ENCODE results near the gene DGKQ.
A peak's percentile ranks its signal among the peaks of the same experiment; 100 is the strongest.
"Not testable (repeated sequence)": the region's sequence is repeated elsewhere in the genome, so short reads cannot be mapped to it uniquely, and the experiment has no call there.

DGKQ gene

GRCh38 chr4:999240-999863, 26.0 kb upstream of the DGKQ start:
- not testable (repeated sequence) for H2AK5ac ChIP-seq (ENCODE audit: low read length, severe bottlenecking); H3K4me3 ChIP-seq (ENCODE audit: insufficient read depth in 1 of 2, low read depth in 1 of 2, low read length in 2 of 2); H2BK120ac ChIP-seq (ENCODE audit: low read depth, low read length); H3K14ac ChIP-seq (ENCODE audit: low read length in 2 of 2); H3K23ac ChIP-seq (ENCODE audit: low read length in 2 of 2); H3K27ac ChIP-seq (ENCODE audit: low read length, poor library complexity, severe bottlenecking); H4K8ac ChIP-seq (ENCODE audit: low read length); DNase-seq; H2AFZ ChIP-seq (ENCODE audit: low read depth, low read length); H3K4ac ChIP-seq (ENCODE audit: low read depth in 1 of 2, low read length in 2 of 2); H3K4me2 ChIP-seq (ENCODE audit: low read length, poor library complexity, severe bottlenecking); H3K18ac ChIP-seq (ENCODE audit: low read depth in 1 of 2, low read length in 2 of 2); H3K36me3 ChIP-seq (ENCODE audit: control insufficient read depth in 1 of 2, insufficient read depth in 2 of 2, low read depth in 1 of 2, low read length in 2 of 2); H3K79me1 ChIP-seq (replicated peaks; ENCODE audit: low read length, poor library complexity, severe bottlenecking); H3K9me3 ChIP-seq (ENCODE audit: control insufficient read depth, low read length); H2BK15ac ChIP-seq (ENCODE audit: low read depth, poor library complexity, severe bottlenecking); H2BK5ac ChIP-seq (ENCODE audit: low read depth, low read length, poor library complexity, severe bottlenecking); H3K9ac ChIP-seq (ENCODE audit: low read length); H2BK12ac ChIP-seq (ENCODE audit: low read length in 2 of 2); H4K91ac ChIP-seq (ENCODE audit: low read length)
- H3K27me3 ChIP-seq (ENCODE audit: control insufficient read depth in 1 of 2, insufficient read depth in 1 of 2, low read length in 2 of 2), result peaks cover 63 to 67% of the 10 kb centered on the region in 2 experiments
- peaks cover 26% of the 10 kb centered on the region for H3K4me1 ChIP-seq (ENCODE audit: control insufficient read depth, insufficient read depth, low read depth, low read length)
- WGBS, result 76% methylated on average over 16 of the region's 21 CpGs

GRCh38 chr4:998096-998691, 24.8 kb upstream of the DGKQ start:
- Histone ChIP-seq H2BK12ac (ENCODE audit: low read length in 2 of 2) (no peak overlapping the region), H4K8ac (ENCODE audit: low read length) (no peak overlapping the region), H2BK15ac (ENCODE audit: low read depth, poor library complexity, severe bottlenecking) (no peak overlapping the region), H2AFZ (ENCODE audit: low read depth, low read length) (no peak overlapping the region), H3K14ac (ENCODE audit: low read length in 2 of 2) (no peak overlapping the region), H3K9ac (ENCODE audit: low read length) (no peak overlapping the region), H2AK5ac (ENCODE audit: low read length, severe bottlenecking) (no peak overlapping the region), H3K4me2 (ENCODE audit: low read length, poor library complexity, severe bottlenecking) (no peak overlapping the region), H2BK5ac (ENCODE audit: low read depth, low read length, poor library complexity, severe bottlenecking) (no peak overlapping the region), H3K4me1 (ENCODE audit: control insufficient read depth, insufficient read depth, low read depth, low read length) (peaks cover 30% of the 10 kb centered on the region), H3K23ac (ENCODE audit: low read length in 2 of 2) (no peak overlapping the region), H4K91ac (ENCODE audit: low read length) (no peak overlapping the region), H3K27me3 (ENCODE audit: control insufficient read depth in 1 of 2, insufficient read depth in 1 of 2, low read length in 2 of 2) (peaks cover 53 to 55% of the 10 kb centered on the region in 2 experiments), H3K36me3 (ENCODE audit: control insufficient read depth in 1 of 2, insufficient read depth in 2 of 2, low read depth in 1 of 2, low read length in 2 of 2) (peaks cover 0 to 4% of the 10 kb centered on the region in 2 experiments), H3K27ac (ENCODE audit: low read length, poor library complexity, severe bottlenecking) (no peak overlapping the region), H3K4me3 (ENCODE audit: insufficient read depth in 1 of 2, low read depth in 1 of 2, low read length in 2 of 2) (peak overlapping the region in 1 of 2 experiments; percentile 53), H3K4ac (ENCODE audit: low read depth in 1 of 2, low read length in 2 of 2) (no peak overlapping the region), H3K9me3 (ENCODE audit: control insufficient read depth, low read length) (no peaks in the 10 kb centered on the region), H2BK120ac (ENCODE audit: low read depth, low read length) (no peak overlapping the region), H3K18ac (ENCODE audit: low read depth in 1 of 2, low read length in 2 of 2) (no peak overlapping the region), H3K79me1 (replicated peaks; ENCODE audit: low read length, poor library complexity, severe bottlenecking) (no peaks in the 10 kb centered on the region)
- 86% methylated on average over 12 of the region's 12 CpGs for WGBS
- DNase-seq, result no peak

GRCh38 chr4:997375-998071, 24.2 kb upstream of the DGKQ start:
- no peak overlapping the region for H3K27ac ChIP-seq (ENCODE audit: low read length, poor library complexity, severe bottlenecking)
- H4K8ac ChIP-seq (ENCODE audit: low read length), result peak overlapping the region; percentile 64
- H3K79me1 ChIP-seq (replicated peaks; ENCODE audit: low read length, poor library complexity, severe bottlenecking), result peaks cover 2% of the 10 kb centered on the region
- 9% methylated on average over 52 of the region's 68 CpGs for WGBS
- no peak overlapping the region for H2AFZ ChIP-seq (ENCODE audit: low read depth, low read length)
- H3K4me2 ChIP-seq (ENCODE audit: low read length, poor library complexity, severe bottlenecking), result peak overlapping the region; percentile 75
- no peak overlapping the region for H2BK5ac ChIP-seq (ENCODE audit: low read depth, low read length, poor library complexity, severe bottlenecking)
- no peak overlapping the region for H2BK120ac ChIP-seq (ENCODE audit: low read depth, low read length)
- H2BK15ac ChIP-seq (ENCODE audit: low read depth, poor library complexity, severe bottlenecking), result no peak overlapping the region
- peaks cover 0 to 4% of the 10 kb centered on the region in 2 experiments for H3K36me3 ChIP-seq (ENCODE audit: control insufficient read depth in 1 of 2, insufficient read depth in 2 of 2, low read depth in 1 of 2, low read length in 2 of 2)
- H3K4me1 ChIP-seq (ENCODE audit: control insufficient read depth, insufficient read depth, low read depth, low read length), result peaks cover 32% of the 10 kb centered on the region
- peak; percentile 16 for DNase-seq
- peak overlapping the region in 1 of 2 experiments; percentile 36 for H3K14ac ChIP-seq (ENCODE audit: low read length in 2 of 2)
- peak overlapping the region in 1 of 2 experiments; percentile 3 for H3K18ac ChIP-seq (ENCODE audit: low read depth in 1 of 2, low read length in 2 of 2)
- no peak overlapping the region for H2AK5ac ChIP-seq (ENCODE audit: low read length, severe bottlenecking)
- H3K27me3 ChIP-seq (ENCODE audit: control insufficient read depth in 1 of 2, insufficient read depth in 1 of 2, low read length in 2 of 2), result peaks cover 52 to 55% of the 10 kb centered on the region in 2 experiments
- H4K91ac ChIP-seq (ENCODE audit: low read length), result no peak overlapping the region
- peak overlapping the region; percentile 39 to 53 for H3K4me3 ChIP-seq (ENCODE audit: insufficient read depth in 1 of 2, low read depth in 1 of 2, low read length in 2 of 2)
- peak overlapping the region; percentile 36 for H3K9ac ChIP-seq (ENCODE audit: low read length)
- H3K23ac ChIP-seq (ENCODE audit: low read length in 2 of 2), result no peak overlapping the region
- H3K4ac ChIP-seq (ENCODE audit: low read depth in 1 of 2, low read length in 2 of 2), result no peak overlapping the region
- no peaks in the 10 kb centered on the region for H3K9me3 ChIP-seq (ENCODE audit: control insufficient read depth, low read length)
- peak overlapping the region in 1 of 2 experiments; percentile 54 for H2BK12ac ChIP-seq (ENCODE audit: low read length in 2 of 2)

GRCh38 chr4:996997-997374, 23.6 kb upstream of the DGKQ start:
- Histone ChIP-seq H4K91ac (ENCODE audit: low read length) (no peak overlapping the region), H2BK5ac (ENCODE audit: low read depth, low read length, poor library complexity, severe bottlenecking) (no peak overlapping the region), H3K4me2 (ENCODE audit: low read length, poor library complexity, severe bottlenecking) (no peak overlapping the region), H2AFZ (ENCODE audit: low read depth, low read length) (no peak overlapping the region), H3K4ac (ENCODE audit: low read depth in 1 of 2, low read length in 2 of 2) (no peak overlapping the region), H4K8ac (ENCODE audit: low read length) (no peak overlapping the region), H3K18ac (ENCODE audit: low read depth in 1 of 2, low read length in 2 of 2) (no peak overlapping the region), H3K79me1 (replicated peaks; ENCODE audit: low read length, poor library complexity, severe bottlenecking) (peaks cover 2% of the 10 kb centered on the region), H3K36me3 (ENCODE audit: control insufficient read depth in 1 of 2, insufficient read depth in 2 of 2, low read depth in 1 of 2, low read length in 2 of 2) (peaks cover 0 to 3% of the 10 kb centered on the region in 2 experiments), H3K27me3 (ENCODE audit: control insufficient read depth in 1 of 2, insufficient read depth in 1 of 2, low read length in 2 of 2) (peaks cover 48 to 52% of the 10 kb centered on the region in 2 experiments), H2BK12ac (ENCODE audit: low read length in 2 of 2) (no peak overlapping the region), H3K4me1 (ENCODE audit: control insufficient read depth, insufficient read depth, low read depth, low read length) (peaks cover 33% of the 10 kb centered on the region), H2BK15ac (ENCODE audit: low read depth, poor library complexity, severe bottlenecking) (no peak overlapping the region), H3K9ac (ENCODE audit: low read length) (no peak overlapping the region), H3K27ac (ENCODE audit: low read length, poor library complexity, severe bottlenecking) (no peak overlapping the region), H2AK5ac (ENCODE audit: low read length, severe bottlenecking) (no peak overlapping the region), H3K4me3 (ENCODE audit: insufficient read depth in 1 of 2, low read depth in 1 of 2, low read length in 2 of 2) (no peak overlapping the region), H3K23ac (ENCODE audit: low read length in 2 of 2) (no peak overlapping the region), H3K9me3 (ENCODE audit: control insufficient read depth, low read length) (no peaks in the 10 kb centered on the region), H3K14ac (ENCODE audit: low read length in 2 of 2) (no peak overlapping the region), H2BK120ac (ENCODE audit: low read depth, low read length) (no peak overlapping the region)
- 23% methylated on average over 17 of the region's 25 CpGs for WGBS
- DNase-seq, result no peak
